ENCODE results near the gene HELB.
"Not testable (repeated sequence)": the region's sequence is repeated elsewhere in the genome, so short reads cannot be mapped to it uniquely, and the experiment has no call there.

Gene HELB

DNA sequence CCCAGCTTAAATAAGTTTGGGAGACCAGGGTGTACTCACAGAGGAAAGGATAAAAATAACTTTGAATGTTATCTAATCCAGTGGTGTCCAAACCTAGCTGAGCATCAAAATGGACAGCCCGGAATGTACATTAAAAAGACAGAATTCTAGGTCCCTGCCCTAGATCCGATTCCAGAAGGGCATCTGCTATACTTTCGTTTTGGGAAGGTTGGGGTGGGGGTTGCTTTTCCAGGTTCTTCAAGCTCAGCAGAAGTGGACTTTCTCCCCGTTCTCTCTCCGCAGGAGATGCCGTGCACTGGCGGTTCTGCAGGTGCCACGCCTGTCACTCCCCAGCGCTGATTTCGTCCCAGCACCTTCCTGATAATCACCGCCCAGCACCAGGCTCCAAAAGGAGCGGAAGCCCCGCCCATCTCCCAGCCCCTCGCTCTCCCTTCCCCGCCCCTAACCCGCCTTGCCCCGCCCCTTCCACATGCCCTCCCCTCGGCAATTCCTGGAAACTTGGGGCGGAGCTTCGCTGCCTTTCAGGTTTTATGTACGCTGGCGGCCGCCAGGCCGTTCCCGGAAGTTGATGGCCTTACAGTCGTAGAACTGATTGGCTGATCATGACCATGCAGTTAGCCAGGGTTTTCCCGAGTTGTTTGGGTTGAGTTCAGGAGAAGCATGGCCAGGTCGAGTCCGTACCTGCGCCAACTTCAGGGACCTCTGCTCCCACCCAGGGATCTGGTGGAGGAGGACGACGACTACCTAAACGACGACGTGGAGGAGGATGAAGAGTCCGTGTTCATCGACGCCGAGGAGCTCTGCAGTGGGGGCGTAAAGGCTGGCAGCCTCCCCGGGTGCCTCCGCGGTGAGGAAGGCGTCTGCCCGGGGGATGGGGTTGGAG, at the start of gene HELB:
Gene HELB (plus strand): TSS at position 550 of the 883 bp plus-strand sequence. CDS start 111 bp downstream, at position 661.
- DNase-seq: peak; percentile 97

DNA sequence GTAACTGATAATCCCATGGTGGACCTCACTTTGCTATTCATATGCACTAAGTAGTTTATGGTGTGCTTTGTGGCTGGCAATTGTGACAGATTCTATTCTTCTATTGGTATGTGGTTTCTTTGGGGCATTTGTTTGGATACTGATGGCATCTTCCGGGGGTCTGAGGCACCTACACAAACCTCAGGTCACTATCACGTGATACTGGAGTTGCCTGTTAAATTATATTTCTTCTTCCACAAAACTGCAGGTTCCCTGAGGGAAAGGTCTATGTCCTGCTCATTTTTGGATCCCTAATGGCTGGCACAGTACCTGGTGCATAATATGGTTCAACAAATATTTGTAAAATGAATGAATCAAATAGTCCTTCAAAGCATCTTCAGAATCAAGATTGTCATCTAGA, 49.5 kb upstream of the HELB start:
- DNase-seq: no peak

DNA sequence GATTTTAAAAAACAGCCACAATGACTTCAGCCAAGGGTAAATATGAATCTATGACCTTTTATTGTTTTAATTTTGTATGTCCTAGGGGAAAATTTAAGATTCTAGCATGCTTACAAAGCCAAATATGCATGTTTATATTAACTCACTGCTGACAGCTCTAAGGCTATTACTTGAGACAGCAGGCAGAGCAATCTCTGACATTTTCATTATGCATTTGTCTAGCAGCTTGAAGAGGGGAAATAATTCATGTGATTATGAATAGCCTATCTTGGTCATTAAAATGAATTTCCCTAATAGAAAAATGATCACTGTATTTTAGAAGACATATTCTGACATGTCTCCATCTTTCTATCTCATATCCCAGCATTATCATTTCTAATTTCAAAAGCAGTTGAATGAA, 46.6 kb upstream of the HELB start:
- no peak for DNase-seq

DNA sequence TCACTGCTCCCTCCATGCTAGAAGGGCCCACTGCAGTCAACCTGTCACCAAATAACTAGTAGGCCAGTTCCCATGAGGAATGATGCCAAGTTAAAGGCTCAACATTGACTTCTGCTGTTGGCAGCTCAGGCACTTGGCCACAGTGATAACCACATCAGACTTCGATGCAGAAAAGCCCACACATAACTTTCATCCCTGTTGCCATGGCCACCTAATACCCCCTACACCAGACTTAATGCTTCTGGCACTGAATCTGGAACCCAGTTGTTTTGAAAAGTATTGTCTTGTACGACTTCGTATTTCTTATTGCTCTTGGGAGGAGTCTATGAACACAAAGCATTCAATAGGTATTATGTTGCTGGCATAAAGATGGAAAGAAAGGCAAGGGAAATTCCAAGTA, 44.3 kb upstream of the HELB start:
- DNase-seq: no peak

DNA sequence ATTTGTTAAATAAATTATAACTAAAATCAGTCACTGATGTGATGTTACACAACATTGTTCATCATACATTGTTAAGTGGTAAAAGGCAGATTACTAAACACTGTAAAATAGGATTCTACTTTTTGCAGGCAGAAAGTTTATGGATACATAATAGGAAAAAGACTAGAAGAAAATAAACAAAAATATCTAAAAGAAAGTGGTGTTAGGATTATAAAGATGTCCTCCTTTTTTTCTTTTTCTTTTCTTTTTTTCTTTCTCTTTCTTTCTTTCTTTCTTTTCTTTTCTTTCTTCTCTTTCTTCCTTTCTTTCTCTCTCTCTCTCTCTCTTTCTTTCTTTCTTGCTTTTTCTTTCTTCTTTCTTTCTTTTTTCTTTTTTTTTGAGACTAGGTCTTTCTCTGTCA, 39.6 kb upstream of the HELB start:
- no peak for DNase-seq

DNA sequence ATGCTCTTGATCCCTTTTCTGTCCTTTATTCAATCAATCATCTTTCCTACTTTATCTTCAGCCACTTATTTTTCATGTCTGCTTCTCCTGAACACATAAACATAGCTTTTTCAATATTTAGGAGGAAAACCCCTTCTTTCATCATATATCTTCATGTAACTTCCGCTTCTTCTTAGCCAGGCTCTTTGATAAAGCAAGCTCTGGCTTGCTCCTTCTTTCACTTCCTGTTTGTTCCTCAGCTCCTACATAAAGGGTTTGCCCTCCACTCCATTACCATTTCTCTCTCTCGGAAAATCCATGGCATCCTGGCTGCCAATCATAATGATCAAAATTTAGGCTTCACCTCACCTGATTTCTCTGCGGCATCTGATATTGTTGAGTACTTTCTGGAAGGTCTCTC, 33.7 kb upstream of the HELB start:
- no peak for DNase-seq

DNA sequence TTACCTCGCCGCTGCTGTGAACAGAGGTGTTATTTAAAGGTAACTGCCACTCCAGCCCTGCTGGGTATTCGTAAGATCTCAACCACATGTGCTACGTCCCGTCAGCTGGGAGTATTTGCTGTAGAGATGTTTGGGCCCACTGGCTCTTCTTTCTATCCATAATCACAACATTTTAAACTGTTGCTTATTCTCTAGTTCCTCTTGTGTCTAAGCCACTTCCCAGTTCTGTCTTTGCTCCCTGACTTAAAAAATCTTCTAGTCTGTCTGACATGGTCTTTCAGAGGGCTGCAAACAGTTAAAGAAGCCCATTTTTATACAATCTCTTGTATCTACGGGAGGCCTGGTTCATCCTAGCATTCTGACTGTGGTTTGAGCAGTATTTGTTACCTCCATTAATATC, 33.2 kb upstream of the HELB start:
- DNase-seq: no peak

DNA sequence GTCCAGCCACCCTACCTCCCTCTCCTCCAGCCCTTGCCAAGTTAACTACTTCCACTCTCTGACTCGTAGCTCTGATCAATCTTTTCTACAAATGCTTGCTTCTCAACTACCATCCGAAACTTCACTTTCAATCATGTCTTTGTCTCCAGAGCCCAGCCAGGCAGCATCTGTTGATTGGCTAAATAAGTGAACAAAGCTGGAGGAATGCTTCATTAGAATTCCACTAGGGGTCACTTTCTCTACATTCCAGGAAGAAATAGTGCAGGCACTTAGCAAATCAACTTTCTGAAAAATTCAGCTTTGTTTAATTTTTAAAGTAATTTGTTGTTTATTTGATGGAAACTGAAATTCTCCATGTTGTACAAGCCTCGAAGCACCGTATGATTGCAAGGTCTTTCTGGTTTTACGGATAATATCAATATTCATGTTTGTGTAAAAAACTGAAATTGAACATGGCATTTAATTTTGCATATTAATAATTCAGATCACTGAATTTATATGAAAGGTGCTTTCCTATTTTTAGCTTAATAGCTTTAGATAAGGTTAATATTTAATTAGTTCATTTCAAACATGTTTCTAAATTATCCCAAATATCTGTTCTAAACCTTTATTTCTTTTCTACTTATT, 32.4 kb upstream of the HELB start:
- peak; percentile 4 for DNase-seq

DNA sequence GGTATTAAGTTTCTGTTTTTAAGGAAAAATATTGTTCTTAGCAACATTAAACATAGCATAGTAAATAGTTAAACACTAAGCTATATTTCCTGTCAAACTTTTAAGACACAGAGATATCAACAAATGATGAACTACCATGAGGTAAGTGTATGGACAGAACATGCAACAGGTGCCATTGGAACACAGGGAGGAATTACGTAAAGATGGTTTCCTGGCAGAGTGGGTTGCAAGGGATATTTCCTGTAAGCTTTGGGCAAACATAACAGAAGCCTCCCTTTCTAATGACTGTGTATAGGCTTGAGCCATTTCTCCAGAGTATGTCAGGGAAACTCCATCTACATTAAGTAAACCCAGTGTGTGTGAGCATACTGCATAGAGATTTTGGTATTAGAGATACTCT, 31.7 kb upstream of the HELB start:
- DNase-seq: no peak

DNA sequence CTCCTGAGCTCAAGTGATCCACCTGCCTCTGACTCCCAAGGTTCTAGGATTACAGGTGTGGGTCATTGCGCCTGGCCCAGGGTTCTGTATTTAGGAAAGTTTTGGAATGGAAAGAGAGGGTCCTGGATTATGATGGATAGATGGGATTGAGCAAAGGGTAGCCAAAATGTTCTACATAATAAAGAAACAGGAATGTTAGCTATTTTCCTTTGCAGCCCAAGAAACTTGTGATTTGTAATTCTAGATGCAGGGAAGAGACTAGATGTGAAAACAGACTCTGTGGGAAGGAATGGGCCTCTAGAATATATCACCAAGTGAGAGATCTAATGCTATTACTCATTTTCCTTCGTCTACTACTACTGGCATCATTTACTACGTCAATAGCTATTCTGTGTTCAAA, 29.6 kb upstream of the HELB start:
- DNase-seq: no peak

DNA sequence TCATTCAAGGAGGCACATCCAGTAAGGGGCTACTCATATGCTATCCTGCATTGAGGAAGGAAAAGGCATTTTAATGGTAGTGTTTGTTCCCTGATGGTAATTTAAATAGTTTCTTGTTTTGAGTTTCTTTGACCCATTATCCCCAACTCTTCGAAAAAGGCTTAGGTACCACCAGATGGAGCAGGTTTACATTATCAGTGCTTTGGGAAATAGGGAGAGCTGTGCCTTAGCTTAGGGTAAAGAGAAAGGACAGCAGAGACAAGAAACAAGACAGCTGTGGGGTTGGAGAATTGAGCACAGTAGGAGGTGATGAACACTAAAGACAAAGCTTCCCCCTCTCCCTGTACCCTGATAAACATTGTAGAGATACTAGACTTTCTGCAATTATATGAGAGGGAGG, 29.1 kb upstream of the HELB start:
- DNase-seq: no peak

DNA sequence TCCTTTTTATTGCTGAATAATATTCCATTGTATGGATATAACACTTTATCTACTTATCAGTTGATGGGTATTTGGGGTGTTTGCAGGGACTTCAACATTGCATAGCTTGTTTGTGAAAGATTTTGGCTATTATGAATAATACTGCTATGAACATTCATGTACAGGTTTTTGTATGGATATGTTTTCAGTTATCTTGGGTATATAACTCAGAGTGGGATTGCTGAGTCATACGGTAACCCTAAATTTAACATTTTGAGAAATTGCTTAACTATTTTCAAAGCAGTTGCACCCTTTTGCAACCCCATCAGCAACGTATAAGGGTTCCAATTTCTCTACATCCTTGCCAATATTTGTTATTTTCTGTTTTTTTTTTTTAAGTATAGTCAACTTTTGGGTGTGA, 27.3 kb upstream of the HELB start:
- DNase-seq: no peak

DNA sequence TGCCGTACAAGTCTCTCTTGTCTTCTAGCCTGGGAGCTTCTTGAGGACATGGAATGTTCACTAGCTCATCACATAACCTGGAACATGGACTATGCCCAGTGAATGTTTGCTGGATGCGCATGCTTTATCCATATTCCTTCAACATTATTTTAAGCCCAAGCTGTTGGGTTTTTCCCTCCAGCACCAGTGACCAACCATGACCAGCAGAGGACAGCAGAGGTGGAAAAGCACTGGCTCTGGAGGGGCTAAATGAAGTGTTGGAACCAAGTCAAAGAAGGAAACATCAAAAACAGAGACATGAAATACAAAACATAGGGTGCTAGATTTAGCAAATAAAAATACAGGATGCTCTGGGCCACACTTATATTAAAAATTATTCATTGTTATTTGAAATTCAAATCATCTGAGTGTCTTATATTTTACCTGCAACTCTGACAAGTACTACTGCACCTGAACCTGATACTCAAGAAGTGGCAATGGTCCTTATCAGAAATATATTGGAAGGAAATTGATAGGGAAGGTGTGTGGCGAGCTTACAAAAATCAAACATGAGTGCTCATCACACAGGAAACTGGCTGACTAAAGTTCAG, 23.1 kb upstream of the HELB start:
- peak; percentile 1 for DNase-seq

DNA sequence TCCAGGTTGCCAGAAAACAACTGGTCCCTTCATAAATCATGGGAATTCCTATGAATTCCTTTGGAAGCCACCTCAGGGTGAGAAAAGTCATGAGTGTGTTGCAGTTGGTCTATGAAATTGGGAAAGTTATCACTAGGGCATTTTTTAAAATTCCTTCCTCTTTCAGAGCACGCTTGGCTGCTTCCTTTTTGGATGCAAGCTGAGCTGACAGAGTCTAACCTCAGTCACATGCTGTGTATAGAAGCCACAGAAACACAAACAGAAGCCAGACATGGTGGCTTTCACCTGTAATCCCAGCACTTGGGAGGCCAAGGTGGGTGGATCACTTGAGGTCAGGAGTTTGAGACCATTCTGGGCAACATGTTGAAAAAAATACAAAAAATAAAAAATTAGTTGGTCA, 21.7 kb upstream of the HELB start:
- DNase-seq: no peak

DNA sequence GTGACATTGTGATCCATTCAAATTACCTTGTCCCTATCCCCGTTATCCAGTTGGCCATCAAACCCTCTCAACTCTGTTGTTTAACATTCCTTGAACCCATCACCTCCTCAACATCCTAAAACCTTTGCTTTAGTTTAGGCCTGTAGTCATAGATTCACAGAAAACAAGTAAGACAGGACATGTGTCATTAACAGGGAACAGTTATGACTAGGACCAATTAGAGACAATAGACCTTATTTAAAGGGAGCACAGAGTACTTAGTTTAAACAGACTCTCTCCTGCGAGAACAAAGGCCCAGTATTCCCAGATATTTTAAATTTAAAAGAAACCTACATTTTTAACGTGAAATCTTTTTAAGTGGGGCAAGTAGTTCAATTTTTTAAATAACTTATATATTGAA, 20.0 kb upstream of the HELB start:
- DNase-seq: no peak

DNA sequence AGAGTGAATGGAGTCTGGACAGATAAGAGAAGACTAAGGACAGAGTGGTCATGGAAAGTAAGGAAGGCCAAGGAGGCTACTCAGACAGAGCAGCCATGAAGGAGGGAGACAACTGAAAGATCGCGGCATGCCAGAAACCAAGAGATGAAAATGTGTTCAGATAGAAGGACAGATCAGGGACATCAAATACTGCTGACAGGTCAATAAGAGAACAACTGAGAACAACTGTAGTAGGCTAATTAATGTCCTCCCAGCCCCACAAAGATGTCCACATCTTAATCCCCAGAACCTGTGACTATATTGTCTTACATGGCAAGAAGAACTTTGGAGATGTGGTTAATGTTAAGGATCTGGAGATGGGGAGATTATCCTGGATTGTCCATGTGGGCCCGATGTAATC, 15.0 kb upstream of the HELB start:
- DNase-seq: no peak

DNA sequence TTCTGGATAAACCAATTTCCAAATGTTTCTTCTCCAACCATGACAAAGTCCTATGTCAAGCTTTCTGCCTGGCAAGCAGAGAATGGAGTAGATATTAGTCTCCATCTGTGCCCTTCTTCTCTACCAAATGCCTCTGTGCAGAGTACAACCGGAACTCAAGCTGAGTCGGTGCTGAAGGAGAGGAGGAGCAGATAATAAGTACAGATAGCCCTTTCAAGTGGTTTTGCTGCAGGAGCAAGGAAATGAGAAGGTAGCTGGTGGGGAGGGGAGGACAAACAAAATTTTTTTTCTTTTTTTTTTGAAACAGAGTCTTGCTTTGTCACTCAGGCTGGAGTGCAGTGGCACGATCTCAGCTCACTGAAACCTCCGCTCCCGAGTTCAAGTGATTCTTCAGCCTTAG, 14.2 kb upstream of the HELB start:
- no peak for DNase-seq

DNA sequence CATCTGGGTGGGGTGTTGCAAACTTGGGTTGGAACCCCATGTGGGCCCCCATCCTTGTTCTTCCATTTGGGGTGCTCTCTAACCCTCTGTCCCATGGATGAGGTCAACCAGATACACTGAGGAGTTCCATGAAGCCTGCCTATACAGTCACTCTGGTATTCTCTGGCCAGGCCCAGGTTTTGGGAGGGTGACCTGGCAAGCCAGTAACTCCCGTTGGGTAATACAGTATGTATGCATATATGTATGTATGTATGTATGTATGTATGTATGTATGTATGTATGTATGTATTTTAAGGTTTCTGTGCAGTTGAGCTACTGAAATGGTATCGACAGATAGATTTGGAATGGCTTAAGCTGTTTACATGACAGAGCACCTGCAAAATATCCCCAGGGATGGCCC, 12.8 kb upstream of the HELB start:
- DNase-seq: no peak

DNA sequence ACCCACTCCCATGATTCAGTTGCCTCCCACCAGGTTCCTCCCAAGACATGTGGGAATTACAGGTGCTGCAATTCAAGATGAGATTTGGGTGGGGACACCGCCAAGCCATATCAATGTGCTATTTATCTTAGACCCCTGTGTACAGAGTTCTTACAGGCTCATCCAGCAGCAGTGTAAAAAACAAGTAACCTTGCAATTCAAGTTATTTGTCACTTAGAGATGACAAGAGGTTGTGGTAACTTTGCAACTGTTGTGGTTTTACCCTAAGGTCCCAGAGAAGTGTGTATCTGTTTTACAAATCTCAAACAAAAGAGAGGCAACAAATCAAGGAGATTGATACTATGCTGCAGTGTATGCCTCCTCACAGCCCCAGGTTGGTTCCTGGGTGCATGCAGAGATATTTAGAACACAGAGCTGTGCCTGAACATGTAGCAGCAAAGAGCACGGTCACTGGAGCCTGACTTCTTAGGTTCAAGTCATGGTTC, 11.5 kb upstream of the HELB start:
- DNase-seq: no peak

DNA sequence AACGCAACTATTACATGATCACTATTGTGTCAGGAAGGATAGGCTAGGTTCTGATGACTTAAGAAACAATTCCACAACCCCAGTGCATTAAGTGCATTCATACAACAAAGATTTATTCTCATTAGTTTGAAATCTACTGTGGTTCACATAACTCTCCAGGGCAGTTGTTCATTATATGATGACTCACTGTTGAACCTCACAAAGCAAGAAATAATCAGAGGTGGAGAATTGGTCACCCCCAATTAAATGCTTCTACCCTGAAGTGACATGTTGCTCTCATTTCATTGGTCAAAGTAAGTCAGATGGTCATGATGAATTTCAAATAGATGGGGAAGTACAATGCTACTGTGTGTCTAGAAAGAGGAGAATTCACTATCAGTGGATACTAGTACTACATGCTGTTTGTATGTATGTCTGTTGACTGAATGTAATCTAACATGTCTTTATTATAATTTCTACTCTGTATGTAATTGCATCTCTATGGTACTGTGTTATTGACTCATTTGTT, 6.1 kb upstream of the HELB start:
- no peak for DNase-seq

DNA sequence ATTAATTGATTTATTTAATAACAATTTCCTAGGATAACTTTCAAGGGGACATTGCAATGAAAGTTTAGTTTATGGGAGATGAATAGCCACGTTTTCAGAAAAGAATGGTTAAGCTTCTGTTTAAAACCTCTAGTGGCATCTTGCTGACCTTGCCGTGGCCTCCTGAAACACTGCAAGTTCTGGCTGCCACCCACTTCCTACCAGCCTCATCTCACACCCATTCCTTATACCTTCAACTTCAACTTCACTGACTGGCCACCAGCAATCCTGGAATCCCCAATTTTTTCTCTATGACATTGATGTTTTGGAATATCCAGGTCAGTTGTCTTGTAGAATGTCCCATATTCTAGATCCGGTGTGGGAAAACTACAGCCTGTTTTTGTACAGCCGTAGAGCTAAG, 5.2 kb upstream of the HELB start:
- DNase-seq: no peak

DNA sequence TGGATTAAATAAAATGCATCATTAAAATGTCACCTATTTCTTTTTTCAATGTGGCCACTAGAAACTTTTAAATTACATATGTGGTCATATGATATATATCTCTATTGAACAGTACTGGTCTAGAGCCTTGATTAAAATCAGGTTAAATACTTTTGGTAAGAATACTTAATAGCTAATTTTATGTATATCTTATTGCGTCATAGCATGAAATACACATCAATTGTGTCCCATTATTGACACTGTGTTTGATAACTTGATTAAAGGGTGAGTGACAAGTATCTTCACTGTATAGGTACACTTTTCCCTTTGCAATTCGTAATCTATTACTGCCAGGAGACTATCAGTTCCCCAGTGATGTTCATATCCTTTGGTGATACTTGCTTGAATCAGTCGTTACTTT, 4.4 kb upstream of the HELB start:
- DNase-seq: no peak

DNA sequence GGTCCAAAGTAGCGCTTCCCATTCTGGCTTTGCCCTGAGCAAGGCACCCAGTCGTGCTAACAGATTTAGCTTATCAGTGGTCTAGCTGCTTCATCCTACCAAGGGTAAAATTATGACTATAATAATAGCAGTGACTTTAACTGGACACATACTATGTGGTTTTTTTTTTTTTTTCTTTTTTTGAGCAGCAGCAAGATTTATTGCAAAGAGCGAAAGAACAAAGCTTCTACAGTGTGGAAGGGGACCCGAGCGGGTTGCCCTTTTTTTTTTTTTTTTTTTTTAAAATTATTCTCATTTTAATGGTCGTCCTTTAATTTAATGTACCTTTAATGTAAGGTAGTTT, 505 bp downstream of the HELB start:
- no peak for DNase-seq

DNA sequence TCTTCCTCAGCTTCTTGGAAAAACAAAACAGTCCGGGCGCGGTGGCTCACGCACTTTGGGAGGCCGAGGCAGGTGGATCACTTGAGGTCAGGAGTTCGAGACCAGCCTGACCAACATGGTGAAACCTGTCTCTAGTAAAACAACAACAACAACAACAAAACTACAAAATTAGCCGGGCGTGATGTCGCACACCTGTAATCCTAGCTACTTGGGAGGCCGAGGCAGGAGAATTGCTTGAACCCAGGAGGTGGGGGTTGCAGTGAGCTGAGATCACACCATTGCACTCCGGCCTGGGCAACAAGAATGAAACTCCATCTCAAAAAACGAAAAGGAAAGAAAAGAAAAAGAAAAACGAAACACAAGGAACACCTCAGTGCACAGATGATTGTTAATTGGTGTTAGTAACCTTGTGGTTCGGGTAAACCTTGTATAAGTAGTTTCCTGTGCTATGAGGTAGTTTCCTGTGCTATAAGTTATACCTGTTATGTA, 1.1 kb downstream of the HELB start:
- DNase-seq: not testable (repeated sequence)
